IPS-20b (cell line): Measurements from ENCODE around the gene HSPA4.
"Not testable (repeated sequence)": the region's sequence is repeated elsewhere in the genome, so short reads cannot be mapped to it uniquely, and the experiment has no call there.

Experiments used
- H3K27ac ChIP-seq: one replicate; pipeline ENCODE4 v1.5.1; 2013; ENCODE audit warnings: low read length
- H3K27me3 ChIP-seq: 2 replicates; pipeline ENCODE4 v1.6.1; 2013; ENCODE audit warnings: mild to moderate bottlenecking, low read length, inconsistent platforms; ENCODE audit not compliant: insufficient read depth
- H3K36me3 ChIP-seq: 2 replicates; pipeline ENCODE4 v1.6.1; 2013; ENCODE audit warnings: low read depth, mild to moderate bottlenecking, inconsistent platforms, low read length, moderate library complexity; ENCODE audit not compliant: insufficient read depth
- H3K4me1 ChIP-seq: 2 replicates; pipeline ENCODE4 v1.6.1; 2013; ENCODE audit warnings: mild to moderate bottlenecking, control low read depth, inconsistent platforms, low read length, moderate library complexity; ENCODE audit not compliant: insufficient read depth
- H3K4me3 ChIP-seq: 2 replicates; pipeline ENCODE4 v1.5.1; 2013; ENCODE audit warnings: mild to moderate bottlenecking, low read length, inconsistent platforms
- H3K9ac ChIP-seq: 2 replicates; pipeline ENCODE4 v1.6.1; 2013; ENCODE audit warnings: low read depth, mild to moderate bottlenecking, inconsistent platforms, low read length, moderate library complexity
- H3K9me3 ChIP-seq: 2 replicates; pipeline ENCODE4 v1.6.1; 2013; ENCODE audit warnings: mild to moderate bottlenecking, low read depth, low read length, inconsistent platforms; ENCODE audit not compliant: insufficient read depth

HSPA4 gene

DNA sequence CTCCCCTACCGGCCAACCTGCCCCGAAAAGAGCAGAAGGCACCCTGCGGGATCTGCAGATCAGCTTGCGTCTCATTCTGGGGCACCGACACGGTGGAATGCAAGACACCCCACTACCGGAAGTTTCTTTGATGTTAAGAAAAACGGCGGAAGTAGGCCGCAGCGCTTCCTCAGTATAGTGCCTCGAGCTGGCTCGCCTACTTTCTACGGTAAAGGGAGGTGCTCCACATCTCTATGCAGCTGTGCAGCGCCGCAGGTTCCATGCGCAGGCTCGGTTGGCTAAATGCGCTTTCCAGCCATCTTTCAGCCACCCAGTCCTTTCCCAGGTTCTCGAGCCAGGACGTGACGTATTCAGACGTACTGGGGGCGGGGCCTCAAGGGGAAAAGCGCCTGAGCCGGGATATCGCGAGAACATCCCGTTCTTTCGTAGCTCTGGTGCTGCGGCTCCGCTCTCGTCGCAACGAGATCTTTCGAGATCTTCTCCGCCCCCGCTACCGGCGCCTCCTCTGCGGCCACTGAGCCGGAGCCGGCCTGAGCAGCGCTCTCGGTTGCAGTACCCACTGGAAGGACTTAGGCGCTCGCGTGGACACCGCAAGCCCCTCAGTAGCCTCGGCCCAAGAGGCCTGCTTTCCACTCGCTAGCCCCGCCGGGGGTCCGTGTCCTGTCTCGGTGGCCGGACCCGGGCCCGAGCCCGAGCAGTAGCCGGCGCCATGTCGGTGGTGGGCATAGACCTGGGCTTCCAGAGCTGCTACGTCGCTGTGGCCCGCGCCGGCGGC is at the start of gene HSPA4:
Gene HSPA4 (plus strand): TSS at position 472 of the 775 bp plus-strand sequence. CDS start 238 bp downstream, at position 710.
- Histone ChIP-seq H3K27me3 (no peaks in the 10 kb centered on the region), H3K27ac (peak within 1 kb of the TSS; percentile 98), H3K9ac (peak within 1 kb of the TSS; percentile 100), H3K36me3 (0 out of 2 replicates have a peak, but pooled peaks cover 4% of the 10 kb centered on the region), H3K4me3 (peak within 1 kb of the TSS; percentile 86), H3K9me3 (no peaks in the 10 kb centered on the region), H3K4me1 (peaks cover 15% of the 10 kb centered on the region)

DNA sequence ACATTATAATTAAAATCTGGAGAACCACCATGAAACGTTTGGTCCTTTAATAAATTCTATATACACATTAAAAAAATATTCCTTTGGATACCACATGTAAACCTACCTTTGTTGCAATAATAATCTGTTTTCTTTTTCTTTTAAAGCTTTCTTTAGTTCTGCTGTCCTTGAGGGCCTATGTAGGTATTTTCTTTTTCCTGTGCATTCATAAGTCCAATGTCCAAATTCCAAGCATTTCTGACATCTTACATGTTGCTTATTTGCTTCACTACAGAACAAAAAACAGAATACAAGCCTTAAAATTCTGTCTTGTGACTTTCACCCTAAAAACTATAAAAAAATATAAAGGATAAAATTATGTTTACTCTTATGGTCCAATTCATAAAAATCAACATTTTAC is 45.2 kb upstream of the HSPA4 start:
- Histone ChIP-seq H3K9ac (no peak overlapping the region), H3K27me3 (no peaks in the 10 kb centered on the region), H3K27ac (no peak overlapping the region)

DNA sequence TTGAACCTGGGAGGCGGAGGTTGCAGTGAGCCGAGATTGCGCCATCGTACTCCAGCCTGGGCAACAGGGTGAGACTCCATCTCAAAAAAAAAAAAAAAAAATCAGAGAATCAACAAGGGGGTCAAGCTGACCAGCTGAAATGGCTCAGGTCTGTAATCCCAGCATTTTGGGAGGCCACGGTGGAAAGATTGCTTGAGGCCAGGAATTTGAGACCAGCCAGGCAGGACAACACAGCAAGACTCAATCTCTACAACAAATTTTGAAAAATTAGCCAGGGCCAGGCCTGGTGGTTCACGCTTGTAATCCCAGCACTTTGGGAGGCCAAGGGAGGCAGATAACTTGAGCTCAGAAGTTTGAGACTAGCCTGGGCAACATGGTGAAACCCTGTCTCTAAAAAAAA is 43.4 kb upstream of the HSPA4 start:
- H3K4me3 ChIP-seq, H3K9me3 ChIP-seq, H3K27ac ChIP-seq, H3K4me1 ChIP-seq, H3K27me3 ChIP-seq, H3K9ac ChIP-seq: not testable (repeated sequence)
- peaks cover 23% of the 10 kb centered on the region for H3K36me3 ChIP-seq

More for the DNA sequence above, 45.2 kb upstream of the HSPA4 start:
- Histone ChIP-seq H3K9me3 (no peaks in the 10 kb centered on the region), H3K4me3 (no peak overlapping the region), H3K36me3 (peaks cover 31% of the 10 kb centered on the region), H3K4me1 (no peaks in the 10 kb centered on the region)

DNA sequence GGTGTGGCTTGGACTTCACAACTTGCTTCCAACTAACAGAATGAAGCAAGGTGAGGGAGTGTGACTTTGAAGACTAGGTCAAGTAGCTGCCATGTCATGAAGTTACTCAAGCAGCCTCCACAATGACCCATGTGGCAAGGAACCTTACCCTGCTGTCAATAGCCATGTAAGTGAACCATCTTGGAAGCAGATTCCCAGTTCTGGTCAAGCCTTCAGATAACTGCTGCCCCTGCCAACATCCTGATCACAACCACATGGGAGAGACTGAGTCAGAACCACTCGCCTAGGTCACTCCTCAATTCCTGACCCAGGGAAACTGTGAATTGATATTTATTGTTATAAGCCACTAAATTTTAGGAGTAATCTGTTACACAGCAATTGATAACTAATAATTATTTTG is 36.3 kb upstream of the HSPA4 start:
- no peaks in the 10 kb centered on the region for H3K9me3 ChIP-seq
- H3K4me1 ChIP-seq, result no peaks in the 10 kb centered on the region
- H3K27me3 ChIP-seq, result no peaks in the 10 kb centered on the region
- no peak overlapping the region for H3K4me3 ChIP-seq
- H3K9ac ChIP-seq, result no peak overlapping the region
- H3K36me3 ChIP-seq, result peaks cover 27% of the 10 kb centered on the region
- H3K27ac ChIP-seq, result no peak overlapping the region

DNA sequence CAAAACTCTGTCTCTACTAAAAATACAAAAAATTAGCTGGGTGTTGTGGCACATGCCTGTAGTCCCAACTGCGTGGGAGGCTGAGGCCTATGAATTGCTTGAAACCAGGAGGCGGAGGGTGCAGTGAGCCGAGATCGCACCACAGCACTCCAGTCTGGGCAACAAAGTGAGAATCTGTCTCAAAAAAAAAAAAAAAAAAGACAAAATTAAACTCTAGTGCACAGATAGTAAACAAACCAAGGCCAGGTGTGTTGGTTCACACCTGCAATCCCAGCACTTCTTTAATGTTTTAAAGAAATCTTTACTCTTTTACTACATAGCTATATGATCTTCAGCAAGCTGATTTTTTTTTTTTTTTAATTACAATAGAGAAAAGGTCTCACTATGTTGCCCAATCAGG is 33.8 kb upstream of the HSPA4 start:
- no peaks in the 10 kb centered on the region for H3K4me1 ChIP-seq
- H3K27me3 ChIP-seq, result no peaks in the 10 kb centered on the region
- peaks cover 35% of the 10 kb centered on the region for H3K36me3 ChIP-seq
- H3K9me3 ChIP-seq, result no peaks in the 10 kb centered on the region
- no peak overlapping the region for H3K4me3 ChIP-seq
- no peak overlapping the region for H3K9ac ChIP-seq
- H3K27ac ChIP-seq, result no peak overlapping the region

DNA sequence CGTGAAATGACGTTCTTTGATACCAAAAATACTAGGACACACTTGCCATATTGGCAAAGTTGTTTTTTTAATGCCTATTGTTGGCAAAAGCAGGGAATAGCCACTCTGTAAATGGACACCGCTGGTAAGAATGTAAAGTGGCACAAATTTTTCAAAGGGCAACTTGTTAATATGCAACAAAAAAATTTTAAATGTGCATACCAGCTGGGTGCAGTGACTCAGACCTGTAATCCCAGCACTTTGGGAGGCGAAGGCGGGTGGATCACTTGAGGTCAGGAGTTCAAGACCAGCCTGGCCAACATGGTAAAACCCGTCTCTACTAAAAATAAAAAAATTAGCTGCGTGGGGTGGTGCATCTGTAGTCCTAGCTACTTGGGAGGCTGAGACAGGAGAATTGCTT is 32.3 kb upstream of the HSPA4 start:
- H3K4me3 ChIP-seq, H3K27me3 ChIP-seq: not testable (repeated sequence)

DNA sequence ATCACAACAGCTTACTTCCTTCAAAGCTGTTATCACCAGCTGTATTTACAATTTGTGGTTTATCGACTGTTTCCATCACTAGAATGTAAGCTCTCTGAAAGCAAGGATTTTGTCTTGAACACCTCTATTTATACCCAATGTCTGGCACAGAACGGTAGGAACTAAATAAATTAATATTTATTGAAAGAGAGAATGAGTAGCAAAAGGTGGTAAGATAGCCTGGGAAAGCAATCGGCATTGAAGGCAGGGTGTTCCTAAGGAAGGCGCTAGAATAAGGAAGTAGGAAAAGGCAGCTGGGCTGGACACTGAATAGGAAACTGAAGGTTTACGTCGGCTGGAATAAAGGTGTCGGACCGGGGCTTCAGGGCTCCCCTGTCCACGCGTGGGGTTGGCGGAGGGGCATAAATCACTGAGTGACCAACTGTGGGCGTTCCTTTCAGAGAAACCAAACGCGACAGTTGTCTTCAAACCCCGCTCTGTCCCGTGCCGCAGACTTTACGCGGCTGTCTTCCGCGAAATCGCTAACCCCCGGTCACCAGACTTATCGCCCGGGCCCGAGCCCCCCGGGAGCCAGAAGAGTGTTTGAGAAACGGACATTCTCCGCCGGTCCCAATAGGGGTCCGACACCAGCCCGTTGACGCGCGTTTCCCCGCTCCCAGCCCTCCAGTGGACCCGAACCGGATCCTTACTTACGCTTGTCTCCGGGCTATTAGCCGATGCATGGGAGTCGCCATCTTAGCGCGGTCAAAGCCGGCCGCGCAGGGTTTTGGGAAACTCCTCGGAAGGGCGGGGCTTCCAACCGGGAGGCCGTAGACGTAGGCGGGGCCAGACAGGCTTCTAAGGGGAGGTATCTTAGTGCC is 25.8 kb upstream of the HSPA4 start, which contains the start of gene ZCCHC10:
Gene ZCCHC10 (minus strand): TSS at position 746 of the 860 bp plus-strand sequence. CDS start 12 bp downstream, at position 734.
- Histone ChIP-seq H3K4me3 (peak within 1 kb of the TSS; percentile 92), H3K27ac (peak within 1 kb of the TSS; percentile 72), H3K9ac (peak within 1 kb of the TSS; percentile 91)

More for the DNA sequence above, 32.3 kb upstream of the HSPA4 start:
- H3K9ac ChIP-seq, H3K4me1 ChIP-seq, H3K27ac ChIP-seq, H3K9me3 ChIP-seq: not testable (repeated sequence)
- H3K36me3 ChIP-seq, result peaks cover 35% of the 10 kb centered on the region

DNA sequence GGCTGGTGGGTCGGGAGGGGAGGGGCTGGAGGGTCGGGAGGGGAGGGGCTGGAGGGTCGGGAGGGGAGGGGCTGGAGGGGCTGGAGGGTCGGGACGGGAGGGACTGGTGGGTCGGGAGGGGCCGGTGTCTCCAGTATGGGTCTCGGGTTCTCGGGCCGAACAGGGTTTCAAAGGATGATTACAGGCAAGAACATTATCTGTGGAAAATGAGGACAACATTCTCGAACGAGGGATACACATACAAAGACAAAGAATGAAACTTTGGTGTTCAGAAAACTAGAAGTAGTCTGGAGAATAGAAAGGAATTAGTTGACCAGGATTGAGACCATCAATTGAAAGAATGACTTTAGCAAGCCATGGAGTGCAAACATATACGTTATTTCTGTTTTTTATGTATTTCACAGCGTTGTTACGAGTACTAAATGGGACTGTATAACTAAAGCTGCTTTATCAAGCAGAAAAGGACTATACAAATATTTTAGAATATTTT is 25.1 kb upstream of the HSPA4 start:
- no peak overlapping the region for H3K9ac ChIP-seq
- no peaks in the 10 kb centered on the region for H3K27me3 ChIP-seq
- H3K4me3 ChIP-seq, result peak overlapping the region; percentile 92
- H3K36me3 ChIP-seq, result peaks cover 8% of the 10 kb centered on the region; the same call in 1 of the 2 replicates
- H3K4me1 ChIP-seq, result no peaks in the 10 kb centered on the region
- H3K9me3 ChIP-seq, result no peaks in the 10 kb centered on the region
- H3K27ac ChIP-seq, result no peak overlapping the region

More for the DNA sequence above, 25.8 kb upstream of the HSPA4 start, which contains the start of gene ZCCHC10:
- H3K9me3 ChIP-seq, result no peaks in the 10 kb centered on the region
- H3K36me3 ChIP-seq, result peaks cover 8% of the 10 kb centered on the region; the same call in 1 of the 2 replicates
- no peaks in the 10 kb centered on the region for H3K4me1 ChIP-seq
- H3K27me3 ChIP-seq, result no peaks in the 10 kb centered on the region

DNA sequence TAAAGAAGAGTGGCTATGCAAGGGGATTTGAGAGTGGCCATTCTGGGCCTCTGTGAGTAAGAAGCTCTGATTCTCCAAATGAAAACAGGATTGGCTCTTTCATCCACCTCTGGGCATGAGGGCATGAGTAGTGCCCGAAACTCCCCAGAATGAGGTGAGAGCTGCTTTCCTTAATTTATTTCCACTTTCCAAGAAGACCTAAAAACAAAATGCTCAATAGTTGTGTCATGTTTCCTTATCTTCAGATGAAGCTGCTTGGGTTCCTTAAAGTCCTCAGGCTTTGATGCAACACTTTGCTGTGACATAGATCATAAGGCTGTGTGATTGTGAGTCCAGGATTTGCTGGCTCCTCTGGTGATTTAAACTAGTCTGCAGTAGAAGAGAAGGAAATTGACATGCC is 22.4 kb upstream of the HSPA4 start:
- no peak overlapping the region for H3K27ac ChIP-seq
- H3K4me1 ChIP-seq, result no peaks in the 10 kb centered on the region
- H3K9me3 ChIP-seq, result no peaks in the 10 kb centered on the region
- H3K9ac ChIP-seq, result no peak overlapping the region
- no peaks in the 10 kb centered on the region for H3K36me3 ChIP-seq
- no peaks in the 10 kb centered on the region for H3K27me3 ChIP-seq
- H3K4me3 ChIP-seq, result no peak overlapping the region

DNA sequence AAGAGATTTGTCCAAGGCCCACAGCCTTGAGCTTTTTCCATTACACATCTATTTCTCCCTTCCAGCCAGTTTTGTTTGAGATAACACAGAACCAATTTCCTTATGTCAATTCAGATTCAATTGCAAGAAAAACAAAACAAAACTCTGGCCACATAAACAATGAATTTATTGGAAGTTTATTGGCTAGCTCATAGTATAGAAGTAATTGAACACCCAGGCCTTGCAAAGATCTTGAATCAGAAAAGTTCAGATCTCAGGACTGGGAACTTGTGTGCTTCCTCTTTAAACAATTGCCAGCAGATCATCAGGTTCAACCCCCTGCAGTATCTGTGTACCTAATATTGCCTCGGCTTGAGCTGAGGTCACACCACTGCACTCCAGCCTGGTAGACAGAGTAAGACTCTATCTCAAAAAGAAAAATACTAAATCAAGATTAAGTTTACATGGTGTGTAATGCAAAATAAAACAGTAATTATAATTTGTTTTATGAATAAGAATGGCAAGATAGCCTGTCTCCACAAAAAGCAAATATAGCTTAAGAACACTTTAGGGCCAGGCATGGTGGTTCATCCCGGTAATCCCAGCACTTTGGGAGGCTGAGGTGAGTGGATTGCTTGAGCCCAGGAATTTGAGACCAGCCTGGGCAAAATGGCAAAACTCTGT is 21.3 kb upstream of the HSPA4 start:
- H3K4me1 ChIP-seq, result no peaks in the 10 kb centered on the region
- H3K27ac ChIP-seq, result no peak overlapping the region

More for the DNA sequence above, 21.3 kb upstream of the HSPA4 start:
- H3K27me3 ChIP-seq, result no peaks in the 10 kb centered on the region
- no peaks in the 10 kb centered on the region for H3K9me3 ChIP-seq
- H3K9ac ChIP-seq, result no peak overlapping the region
- H3K36me3 ChIP-seq, result no peaks in the 10 kb centered on the region
- no peak overlapping the region for H3K4me3 ChIP-seq
